RCC 7860 (cell line): ENCODE measurements around the gene PHLDB1.

ENCODE experiments used
- DNase-seq: peaks from one replicate; pipeline ENCODE4 v3.0.0-alpha.2; 2015; ENCODE audit warnings: low spot score
- FAIRE-seq: peaks from 2 replicates; lab custom pipeline; 2012; peaks lifted over from hg19 to GRCh38; lab: Jason Lieb, UNC

The PHLDB1 gene

DNA sequence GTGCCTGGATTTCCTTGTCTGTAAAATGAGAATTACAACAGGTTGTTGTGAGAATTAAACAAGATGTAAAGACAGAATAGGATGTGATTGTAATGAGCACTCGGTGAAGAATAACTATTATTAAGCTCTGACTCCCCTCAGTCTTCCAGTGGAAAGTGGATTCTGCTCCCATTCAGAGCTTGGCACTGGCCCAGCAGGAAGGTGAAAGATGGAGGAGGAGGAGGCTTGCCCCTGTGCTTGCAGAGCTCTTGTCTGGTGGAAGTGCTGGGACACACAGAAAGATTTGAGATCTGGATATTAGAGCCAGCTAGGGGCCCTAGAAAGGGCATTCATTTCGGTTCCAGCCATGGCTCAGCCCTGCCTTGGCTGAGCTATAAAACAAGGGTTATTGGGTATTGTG is 28.2 kb downstream of the PHLDB1 start:
- FAIRE-seq (no peak), DNase-seq (no peak)

DNA sequence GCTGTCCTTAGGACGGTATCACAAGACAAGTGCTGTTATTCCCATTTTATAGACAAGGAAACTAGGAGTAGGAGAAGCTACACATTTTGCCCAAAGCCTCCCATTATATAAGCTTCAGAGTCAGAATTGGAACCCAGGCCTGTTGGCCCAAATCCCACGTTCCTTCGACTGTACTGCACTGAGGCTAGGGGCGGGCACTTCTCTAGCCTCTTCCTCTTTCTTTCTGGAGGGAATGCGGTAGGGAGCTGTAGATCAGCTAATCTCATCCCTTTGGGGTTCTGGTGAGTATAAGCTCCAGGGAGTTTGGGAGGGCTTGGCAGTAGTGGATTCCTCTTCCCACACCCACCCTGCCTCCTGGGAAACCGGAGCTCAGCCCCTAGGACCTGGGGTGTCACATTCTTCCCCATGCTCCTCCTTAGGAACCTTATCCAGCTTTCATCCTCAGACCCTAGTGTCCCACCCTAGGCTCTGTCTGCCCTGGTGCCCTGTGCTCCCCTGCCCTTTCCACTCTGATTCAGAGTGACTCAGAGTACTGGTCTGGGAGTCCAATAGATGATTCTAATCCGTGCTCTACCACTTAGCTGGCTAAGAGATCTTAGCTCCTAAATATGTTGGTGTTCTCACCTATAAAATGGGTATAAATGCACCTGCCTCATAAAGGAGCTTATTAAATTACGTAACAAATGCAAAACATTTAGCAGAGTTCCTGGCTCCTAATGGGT is 29.3 kb downstream of the PHLDB1 start:
- DNase-seq: no peak
- no peak for FAIRE-seq

DNA sequence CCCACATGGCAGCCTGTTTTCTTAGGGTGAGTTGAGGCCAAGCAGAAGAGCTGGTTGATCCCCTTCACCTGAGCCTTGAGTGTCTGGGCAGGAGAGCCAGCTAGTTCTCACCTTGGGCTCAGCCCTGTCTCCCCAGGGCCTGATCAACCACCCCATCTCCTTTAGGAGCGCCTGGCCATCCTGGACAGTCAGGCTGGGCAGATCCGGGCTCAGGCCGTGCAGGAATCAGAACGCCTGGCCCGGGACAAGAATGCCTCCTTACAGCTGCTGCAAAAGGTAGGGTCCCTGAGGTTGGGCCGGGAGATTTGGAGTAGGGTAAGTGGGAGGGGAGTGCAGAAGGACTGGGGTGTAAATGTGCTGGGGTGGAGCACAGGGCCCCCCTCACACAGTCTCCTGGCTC is 31.3 kb downstream of the PHLDB1 start:
- no peak for DNase-seq
- FAIRE-seq: no peak

DNA sequence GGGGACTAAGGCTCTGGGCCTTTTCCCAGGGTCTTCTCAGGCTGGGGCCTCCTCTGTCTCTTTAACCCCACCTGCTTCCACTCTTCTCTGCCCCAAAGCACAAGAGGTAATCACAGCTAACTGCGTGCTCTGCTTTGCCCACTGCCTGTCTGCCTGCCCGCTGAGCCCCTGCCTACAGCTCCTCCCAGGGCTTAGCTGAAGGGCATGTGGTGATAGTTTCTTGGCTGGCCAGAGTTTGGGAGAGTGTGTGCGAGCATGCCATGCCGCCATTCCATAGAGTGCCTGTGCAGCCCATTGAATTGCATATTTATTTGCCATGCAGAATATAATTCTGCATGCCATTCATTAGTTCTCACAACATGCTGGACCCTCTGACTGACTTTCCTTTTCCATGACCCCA is 32.5 kb downstream of the PHLDB1 start:
- FAIRE-seq: no peak
- no peak for DNase-seq

DNA sequence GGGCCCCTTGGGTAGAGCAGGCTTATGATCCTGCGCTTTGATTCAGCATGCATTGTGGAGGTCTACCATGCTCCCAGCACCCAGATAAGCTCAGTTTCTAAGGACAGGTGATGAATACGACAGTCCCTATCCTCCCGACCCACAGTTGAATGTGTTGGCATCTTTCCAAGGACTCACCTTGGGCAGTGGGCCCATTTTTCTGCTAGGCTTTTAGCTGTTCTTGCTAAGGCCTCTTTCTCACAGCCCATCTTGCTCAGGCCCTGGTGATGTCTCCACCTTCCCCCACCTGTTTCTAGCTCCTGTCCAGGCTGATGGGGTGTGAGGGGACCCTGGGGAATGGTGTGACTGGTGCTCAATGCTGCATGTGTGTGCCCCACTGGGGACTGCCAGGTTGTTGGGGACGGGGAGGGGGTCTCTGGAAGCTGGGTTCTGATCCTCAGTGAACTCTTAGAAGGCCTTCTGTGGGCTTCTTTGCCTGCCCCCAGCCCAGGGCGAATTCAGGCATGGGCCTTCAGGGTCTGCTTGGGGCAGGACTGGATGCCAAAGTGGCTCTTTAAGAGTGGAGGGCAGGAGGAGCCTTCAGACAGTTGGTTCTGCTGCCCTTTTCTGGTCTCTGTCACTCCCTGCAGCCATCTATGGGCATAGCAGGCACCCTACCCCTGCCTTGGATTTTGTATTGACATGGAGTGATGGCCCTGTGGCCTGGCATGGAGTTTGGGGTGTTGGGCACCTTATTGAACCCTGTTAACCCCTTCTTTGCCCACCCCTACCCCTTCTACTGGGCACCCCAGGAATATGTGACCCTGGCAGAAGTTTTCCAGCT is 33.1 kb downstream of the PHLDB1 start:
- DNase-seq (no peak), FAIRE-seq (no peak)

DNA sequence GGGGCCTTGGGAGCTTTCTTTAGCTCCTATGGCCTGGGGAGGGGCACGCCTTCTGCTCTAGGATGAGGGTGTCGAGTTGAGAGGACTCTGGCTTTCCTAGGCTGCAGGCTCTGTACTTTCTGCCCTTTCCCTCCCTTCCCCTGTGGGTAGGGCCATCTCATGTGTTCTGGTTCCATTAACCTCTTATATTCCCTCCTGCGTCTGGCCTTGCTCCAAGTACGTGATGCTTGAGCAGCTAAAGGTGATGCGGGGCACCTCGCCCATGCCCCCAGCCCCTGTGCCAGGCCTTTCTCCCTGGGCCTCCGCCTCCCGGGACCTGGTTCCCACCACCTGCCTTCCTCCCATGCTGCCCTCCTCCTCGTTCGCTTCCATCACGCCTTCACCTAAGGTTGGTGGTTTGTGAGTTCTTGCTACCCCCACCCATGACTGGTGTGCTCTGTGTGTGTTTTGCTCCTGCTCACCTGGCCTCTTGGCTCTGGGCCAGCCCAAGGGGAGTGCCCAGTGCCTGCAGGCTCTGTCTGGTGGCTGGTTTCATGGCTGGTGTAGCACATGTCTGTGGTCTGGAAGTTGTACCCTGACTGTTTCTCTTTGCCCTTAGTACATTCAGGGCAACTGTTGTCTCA is 34.1 kb downstream of the PHLDB1 start:
- FAIRE-seq (no peak), DNase-seq (no peak)

DNA sequence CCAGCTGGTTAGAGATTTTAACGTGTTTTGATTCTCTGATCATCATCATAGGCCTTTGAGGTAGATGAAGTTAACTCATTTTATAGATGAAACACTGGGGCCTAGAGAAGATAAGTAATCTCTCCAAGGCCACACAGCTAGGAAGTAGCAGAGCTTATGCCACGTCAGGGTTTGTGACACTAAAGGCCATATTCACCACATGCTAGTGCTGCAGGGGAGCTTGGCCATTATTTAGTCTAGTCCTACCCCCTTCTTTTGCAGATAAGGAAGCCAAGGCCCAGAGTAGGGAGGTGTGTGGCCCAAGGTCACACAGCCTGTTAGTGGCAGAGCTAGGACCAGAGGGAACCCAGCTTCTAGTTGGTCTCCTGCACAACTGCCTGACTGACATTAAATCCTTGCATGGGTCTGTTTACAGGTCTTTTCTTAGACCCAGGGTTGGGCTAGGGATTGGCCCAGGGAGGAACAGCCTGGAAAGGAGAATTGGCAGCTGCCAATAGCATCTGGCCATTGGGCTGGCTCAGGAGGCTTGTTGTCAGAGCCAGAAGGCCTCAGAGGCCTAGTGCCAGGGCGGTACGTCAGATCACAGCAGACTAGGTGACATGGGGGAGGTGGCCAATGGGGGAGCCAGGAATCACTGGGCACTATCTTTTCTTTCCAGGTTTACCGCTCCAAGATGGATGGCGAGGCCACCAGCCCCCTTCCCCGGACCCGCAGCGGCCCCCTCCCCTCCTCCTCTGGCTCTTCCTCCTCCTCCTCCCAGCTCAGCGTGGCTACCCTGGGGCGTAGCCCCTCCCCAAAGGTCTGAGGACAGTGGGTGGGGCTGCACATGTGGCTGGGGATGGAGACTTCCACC is 36.0 kb downstream of the PHLDB1 start:
- DNase-seq: no peak
- FAIRE-seq: no peak

DNA sequence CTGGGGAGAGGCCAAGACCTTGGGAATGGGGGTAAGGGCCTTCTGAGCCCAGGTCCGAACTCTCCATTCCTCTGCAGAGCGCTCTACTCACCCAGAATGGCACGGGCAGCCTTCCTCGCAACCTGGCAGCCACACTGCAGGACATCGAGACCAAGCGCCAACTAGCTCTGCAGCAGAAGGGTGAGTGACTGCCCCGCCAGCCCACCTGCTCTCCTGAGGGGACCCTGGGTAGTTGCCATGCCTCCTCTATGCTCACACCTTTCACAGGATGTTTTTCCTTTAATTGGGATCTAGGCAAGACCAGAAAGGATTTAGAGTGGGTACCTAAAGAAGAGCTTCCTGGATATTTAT is 36.6 kb downstream of the PHLDB1 start:
- no peak for DNase-seq
- no peak for FAIRE-seq

DNA sequence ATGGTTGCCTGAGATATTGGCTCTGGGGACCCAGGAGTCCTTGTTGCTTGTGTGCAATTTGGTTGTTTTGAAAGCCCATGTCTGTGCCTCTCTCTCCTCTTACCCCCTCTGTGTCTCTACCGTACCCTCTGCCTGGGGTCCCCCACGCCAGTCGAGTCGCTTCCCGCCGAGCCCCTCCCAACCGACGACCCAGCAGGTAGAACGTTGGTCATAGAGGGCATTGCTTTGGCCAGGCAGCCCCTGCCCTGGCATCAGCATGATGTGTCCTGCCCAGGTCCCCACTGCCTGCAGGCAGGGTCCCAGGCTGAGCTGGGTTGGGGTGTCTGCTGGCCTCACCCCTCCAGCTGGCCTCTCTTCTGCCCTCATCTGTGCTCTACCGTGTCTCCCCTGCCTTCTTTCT is 37.1 kb downstream of the PHLDB1 start:
- DNase-seq (no peak), FAIRE-seq (no peak)

DNA sequence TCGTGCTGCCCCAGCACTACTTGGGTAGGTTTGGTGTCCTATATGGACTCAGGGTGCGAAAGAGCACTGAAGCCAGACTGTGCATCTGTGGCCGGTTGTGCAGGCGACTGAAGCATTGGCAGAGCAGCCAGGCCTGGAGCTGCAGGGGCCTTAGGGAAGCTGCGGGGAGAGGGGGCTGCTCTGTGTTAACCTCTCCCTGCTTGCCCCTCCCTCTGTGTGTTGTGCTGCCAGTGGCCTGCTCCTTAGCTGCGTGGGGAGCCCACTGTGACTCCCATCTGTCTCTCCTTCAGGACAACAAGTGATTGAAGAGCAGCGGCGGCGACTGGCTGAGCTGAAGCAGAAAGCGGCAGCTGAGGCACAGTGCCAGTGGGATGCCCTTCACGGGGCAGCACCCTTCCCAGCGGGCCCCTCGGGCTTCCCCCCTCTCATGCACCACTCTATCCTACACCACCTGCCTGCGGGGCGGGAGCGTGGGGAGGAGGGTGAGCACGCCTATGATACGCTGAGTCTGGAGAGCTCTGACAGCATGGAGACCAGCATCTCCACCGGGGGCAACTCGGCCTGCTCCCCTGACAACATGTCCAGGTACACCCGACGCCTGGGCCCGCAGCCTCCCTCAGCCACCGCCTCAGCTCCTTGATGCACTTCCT is 37.8 kb downstream of the PHLDB1 start:
- no peak for FAIRE-seq
- no peak for DNase-seq

DNA sequence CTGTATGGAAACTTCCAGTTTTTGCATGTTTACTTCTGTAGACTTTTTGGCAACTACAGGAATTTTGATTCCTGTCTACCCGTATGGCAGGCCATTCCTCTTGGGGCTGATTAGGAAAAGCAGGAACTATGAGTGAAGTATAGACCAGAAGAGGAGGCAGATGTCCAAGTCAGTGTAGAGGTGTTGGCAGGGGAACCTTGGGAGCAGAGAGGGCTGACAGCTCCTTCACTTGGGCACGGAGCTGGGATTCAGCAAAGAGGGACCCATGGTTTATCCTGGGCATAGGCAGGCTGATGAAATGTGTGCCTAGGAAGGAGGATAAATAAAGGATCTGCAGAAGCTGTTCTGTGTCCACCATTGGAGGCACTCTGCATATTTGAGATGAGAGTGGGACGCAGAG is 39.0 kb downstream of the PHLDB1 start:
- DNase-seq (no peak), FAIRE-seq (no peak)

DNA sequence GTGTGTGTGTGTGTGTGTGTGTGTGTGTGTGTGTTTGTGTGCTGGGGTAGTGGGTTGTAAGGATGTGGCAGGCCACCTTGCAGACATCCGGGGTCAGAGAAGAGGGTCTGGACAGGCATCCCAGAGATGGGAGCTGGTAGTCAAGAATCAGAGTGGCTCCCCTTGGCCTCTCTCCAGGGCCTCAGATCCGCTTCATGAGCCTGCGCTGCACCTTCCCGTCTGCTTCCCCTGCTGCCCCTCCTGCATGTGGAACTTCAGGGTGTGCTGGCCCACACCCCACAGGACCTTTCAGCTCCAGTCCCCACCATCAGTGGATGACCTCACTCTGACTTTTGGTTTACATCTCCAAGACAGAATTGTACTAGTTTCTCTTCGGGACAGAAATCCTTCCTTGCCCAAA is 40.9 kb downstream of the PHLDB1 start:
- no peak for FAIRE-seq
- DNase-seq: no peak

DNA sequence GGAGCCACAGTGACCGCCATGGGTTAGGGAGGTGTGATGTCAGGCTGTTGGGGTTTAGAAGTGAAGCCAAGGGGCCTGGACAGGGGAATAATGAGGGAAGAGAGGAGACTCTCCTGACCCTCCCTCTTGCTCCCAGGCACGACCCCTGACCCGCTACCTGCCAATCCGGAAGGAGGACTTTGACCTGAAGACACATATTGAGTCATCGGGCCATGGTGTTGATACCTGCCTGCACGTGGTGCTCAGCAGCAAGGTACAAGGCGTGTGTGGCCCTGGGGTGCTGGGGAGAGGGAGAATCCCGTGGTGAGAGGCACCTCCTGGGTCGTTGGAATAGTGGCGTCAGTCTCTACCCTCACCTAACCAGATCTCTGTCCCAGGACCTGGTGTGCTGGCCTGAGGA is 42.5 kb downstream of the PHLDB1 start:
- DNase-seq: no peak
- FAIRE-seq: no peak

DNA sequence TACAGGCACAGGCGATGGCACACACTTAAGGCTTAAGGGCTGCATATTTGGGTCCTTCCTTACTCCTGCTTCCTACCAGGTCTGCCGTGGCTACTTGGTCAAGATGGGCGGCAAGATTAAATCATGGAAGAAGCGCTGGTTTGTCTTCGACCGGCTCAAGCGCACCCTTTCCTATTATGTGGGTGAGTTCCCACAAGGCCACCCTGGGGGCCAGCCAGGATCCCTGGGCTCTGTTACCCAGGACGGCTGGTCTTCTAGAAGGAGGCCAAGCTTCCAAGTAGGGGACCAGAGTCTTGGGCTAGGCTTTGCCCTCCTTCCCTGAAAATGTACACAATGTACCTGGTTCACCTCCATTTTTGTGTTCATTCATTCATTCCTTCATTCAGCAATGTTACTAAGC is 43.0 kb downstream of the PHLDB1 start:
- no peak for FAIRE-seq
- no peak for DNase-seq

DNA sequence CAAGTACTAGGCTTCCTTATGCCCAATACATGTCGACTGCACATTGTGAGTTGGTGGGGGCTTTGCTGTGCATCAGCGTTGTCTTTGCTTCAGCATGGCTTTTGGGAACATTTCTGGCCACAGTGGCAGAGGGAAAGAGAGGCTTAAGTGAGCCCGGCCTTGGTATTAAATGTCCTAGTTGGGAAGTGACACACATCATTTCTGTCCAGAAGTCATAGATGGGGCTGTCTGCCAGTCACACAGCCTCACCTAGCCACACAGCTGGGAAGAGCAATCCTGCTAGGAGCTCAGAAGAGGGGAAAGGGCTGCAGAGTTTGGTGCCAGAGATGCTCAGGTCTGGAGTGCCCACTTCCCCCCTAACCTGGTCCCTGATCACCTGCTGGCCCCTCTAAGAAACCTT is 44.4 kb downstream of the PHLDB1 start:
- FAIRE-seq (no peak), DNase-seq (no peak)

DNA sequence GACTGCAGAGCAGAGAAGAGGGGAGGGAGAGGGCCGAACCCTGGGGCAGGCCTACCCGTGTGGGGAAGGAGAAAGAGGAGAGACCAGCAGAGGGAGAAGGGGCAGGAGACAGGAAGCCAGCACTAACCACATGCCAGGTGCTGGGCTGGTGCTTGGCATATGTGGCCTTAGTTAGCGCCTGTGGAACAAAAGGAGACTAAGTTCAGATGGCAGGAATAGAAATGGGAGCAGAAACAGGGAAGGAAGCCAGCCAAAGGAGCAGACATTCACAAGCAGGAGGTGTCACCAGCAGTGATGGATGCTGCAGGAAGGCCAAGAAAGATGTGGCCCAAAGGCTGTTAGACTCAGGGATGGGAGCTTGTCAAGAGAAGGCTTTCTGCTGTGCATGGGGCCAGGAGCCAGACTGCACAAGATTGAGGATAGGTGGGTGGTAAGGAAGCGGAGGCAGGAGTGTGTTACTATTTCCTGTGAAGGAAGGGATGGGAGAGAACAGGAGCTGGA is 45.3 kb downstream of the PHLDB1 start:
- DNase-seq: no peak
- no peak for FAIRE-seq

DNA sequence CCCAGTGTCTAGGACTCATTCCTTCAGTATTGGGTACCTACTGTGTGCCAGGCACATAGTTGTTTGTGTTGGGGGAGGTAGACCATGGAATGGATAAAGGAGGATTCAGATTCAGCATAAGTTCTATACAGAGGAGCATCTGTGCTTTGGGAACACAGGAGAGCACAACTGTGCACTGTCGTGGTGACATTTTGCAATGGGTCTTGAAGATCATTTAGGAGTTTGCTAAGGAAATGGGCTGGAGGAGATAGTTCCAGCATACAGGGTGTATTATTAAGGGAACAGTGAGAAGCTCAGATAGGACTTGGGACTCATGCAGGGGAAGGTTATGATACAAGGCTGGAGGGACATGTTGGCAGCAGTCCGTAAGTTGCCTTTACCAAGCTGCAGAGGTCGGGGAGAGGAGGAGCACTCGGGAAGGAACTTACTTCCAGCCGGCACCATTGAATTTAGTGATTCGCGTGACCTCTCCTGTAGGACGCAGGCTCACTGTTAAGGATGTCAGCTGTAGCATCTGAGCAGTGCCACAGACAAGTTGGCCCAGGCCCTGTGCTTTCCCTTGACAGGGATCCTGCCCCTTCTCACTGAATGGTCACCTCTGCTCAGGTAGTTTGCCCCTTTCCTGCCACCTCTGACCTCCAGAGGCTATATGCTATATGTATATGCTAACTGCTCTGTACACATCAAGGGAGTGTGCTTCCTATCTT is 46.4 kb downstream of the PHLDB1 start:
- FAIRE-seq: no peak
- DNase-seq: no peak

DNA sequence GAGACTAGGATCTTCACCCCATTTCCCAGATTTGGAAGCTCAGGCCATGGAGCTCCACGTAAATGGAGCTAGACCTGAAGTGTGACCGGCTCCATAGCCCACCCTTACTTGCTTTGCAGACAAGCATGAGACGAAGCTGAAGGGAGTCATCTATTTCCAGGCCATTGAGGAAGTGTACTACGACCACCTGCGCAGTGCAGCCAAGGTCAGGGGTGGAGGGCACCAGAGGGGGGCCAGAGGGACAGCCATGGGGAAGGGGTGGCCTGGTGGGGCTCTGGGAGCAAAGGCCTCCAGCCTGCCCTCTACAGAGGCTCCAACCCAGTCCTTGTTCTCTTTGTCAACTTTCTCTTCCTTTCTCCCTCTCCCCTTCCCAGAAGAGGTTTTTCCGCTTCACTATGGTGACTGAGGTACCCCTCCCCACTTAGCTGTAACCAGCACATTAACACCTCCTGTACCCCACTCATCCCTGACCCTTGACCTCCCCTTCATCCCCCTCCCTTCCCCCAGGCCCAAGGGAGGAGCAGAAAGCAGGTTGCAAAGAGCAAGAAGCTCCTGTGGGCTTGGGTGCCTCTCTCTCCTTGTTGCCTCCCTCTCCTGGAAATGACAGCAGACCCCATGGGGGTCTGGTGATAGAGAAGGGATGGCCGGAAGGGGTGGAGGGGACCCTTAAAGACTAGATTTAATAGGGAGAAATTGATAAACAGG is 48.2 kb downstream of the PHLDB1 start:
- FAIRE-seq (no peak), DNase-seq (no peak)

DNA sequence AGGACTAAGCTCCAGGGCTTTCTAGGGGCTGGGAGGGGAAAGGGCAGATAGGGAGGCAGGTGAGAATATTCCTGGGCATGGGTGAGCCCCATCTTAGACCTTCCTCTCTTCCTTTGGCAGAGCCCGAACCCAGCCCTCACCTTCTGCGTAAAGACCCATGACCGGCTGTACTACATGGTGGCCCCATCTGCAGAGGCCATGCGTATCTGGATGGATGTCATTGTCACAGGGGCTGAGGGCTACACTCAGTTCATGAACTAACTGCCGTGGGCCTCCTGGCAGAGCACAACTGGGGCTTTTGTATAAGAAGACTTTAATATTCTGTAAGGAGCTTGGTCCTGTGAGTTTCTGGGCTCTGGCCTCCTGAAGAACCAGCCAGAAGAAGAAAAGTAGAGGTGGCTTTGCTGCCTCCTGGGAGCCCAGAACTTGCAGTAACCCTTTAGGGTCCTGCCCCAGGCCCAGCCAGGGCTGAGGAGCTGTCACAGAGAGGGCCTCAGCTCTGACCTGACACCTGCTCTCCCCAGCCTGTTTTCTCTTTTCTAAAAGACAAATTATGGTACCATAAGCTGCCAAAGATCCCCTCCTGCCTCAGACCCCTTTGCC is 49.2 kb downstream of the PHLDB1 start:
- DNase-seq (no peak), FAIRE-seq (no peak)
